ENCODE measurements around the gene FNBP1.

Gene FNBP1

DNA sequence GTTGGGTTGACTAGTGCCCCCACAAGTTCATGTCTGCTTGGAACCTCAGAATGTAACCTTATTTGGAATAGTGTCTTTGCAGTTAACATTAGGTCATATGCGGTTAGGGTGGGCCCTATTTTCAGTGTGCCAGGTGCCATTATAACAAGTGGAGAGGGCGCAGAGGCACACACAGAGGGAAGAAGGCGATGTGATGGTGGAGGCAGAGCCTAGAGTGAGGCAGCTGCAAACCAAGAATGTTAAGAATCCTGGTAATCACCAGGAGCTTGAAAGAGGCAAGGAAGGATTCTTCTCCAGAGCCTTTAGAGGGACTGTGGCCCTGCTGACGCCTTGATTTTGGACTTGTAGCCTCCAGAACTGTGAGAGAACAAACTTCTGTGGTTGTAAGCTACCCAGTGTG lies 21.6 kb upstream of the FNBP1 start:
- no peaks in the 10 kb centered on the region for H3K9me2 ChIP-seq (replicated peaks; ENCODE audit: control insufficient read depth, low read length)
- peaks cover 79% of the 10 kb centered on the region for H3K79me2 ChIP-seq (ENCODE audit: control insufficient read depth, low read length)
- no peak overlapping the region for H3K4me2 ChIP-seq (ENCODE audit: low read length)
- H3F3A ChIP-seq (ENCODE audit: control insufficient read depth, insufficient read depth) = no peaks in the 10 kb centered on the region
- peaks cover 18% of the 10 kb centered on the region for H3K4me1 ChIP-seq (ENCODE audit: control insufficient read depth, low read length)
- no peaks in the 10 kb centered on the region for H3K36me3 ChIP-seq (ENCODE audit: control insufficient read depth, low read length)
- H3K9me3 ChIP-seq (ENCODE audit: control insufficient read depth, insufficient read depth, low read length) = no peaks in the 10 kb centered on the region
- H3K27ac ChIP-seq (ENCODE audit: low read depth, low read length) = no peak overlapping the region
- TF ChIP-seq, protein P1, sequence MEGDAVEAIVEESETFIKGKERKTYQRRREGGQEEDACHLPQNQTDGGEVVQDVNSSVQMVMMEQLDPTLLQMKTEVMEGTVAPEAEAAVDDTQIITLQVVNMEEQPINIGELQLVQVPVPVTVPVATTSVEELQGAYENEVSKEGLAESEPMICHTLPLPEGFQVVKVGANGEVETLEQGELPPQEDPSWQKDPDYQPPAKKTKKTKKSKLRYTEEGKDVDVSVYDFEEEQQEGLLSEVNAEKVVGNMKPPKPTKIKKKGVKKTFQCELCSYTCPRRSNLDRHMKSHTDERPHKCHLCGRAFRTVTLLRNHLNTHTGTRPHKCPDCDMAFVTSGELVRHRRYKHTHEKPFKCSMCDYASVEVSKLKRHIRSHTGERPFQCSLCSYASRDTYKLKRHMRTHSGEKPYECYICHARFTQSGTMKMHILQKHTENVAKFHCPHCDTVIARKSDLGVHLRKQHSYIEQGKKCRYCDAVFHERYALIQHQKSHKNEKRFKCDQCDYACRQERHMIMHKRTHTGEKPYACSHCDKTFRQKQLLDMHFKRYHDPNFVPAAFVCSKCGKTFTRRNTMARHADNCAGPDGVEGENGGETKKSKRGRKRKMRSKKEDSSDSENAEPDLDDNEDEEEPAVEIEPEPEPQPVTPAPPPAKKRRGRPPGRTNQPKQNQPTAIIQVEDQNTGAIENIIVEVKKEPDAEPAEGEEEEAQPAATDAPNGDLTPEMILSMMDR (IDR thresholded peaks at IDR 0.05; ENCODE audit: low read depth, low read length, poor library complexity, severe bottlenecking) = no peak
- TF ChIP-seq EZH2phosphoT487 (IDR thresholded peaks at IDR 0.05; ENCODE audit: borderline replicate concordance, low read length) = no peak
- H4K20me1 ChIP-seq (ENCODE audit: control insufficient read depth, insufficient read depth, low read depth, low read length) = peaks cover 11% of the 10 kb centered on the region; the same call in 1 of the 2 replicates
- H3K4me3 ChIP-seq (ENCODE audit: low read length) = no peak overlapping the region
- H3K27me3 ChIP-seq (ENCODE audit: control insufficient read depth, low read length) = no peaks in the 10 kb centered on the region

- no peaks in the 10 kb centered on the region for H3K9me2 ChIP-seq (replicated peaks; ENCODE audit: control insufficient read depth, low read length)
- no peak overlapping the region for H3K27ac ChIP-seq (ENCODE audit: low read depth, low read length)
- H3F3A ChIP-seq (ENCODE audit: control insufficient read depth, insufficient read depth) = no peaks in the 10 kb centered on the region
- no peaks in the 10 kb centered on the region for H3K27me3 ChIP-seq (ENCODE audit: control insufficient read depth, low read length)
- peaks cover 11% of the 10 kb centered on the region; the same call in 1 of the 2 replicates for H4K20me1 ChIP-seq (ENCODE audit: control insufficient read depth, insufficient read depth, low read depth, low read length)
- peaks cover 3% of the 10 kb centered on the region; the same call in 1 of the 2 replicates for H3K36me3 ChIP-seq (ENCODE audit: control insufficient read depth, low read length)
- H3K4me1 ChIP-seq (ENCODE audit: control insufficient read depth, low read length) = peaks cover 18% of the 10 kb centered on the region
- TF ChIP-seq EZH2phosphoT487 (IDR thresholded peaks at IDR 0.05; ENCODE audit: borderline replicate concordance, low read length) = no peak
- TF ChIP-seq, protein P1 (IDR thresholded peaks at IDR 0.05; ENCODE audit: low read depth, low read length, poor library complexity, severe bottlenecking) = no peak
- H3K79me2 ChIP-seq (ENCODE audit: control insufficient read depth, low read length) = peaks cover 80% of the 10 kb centered on the region
- no peak overlapping the region for H3K4me3 ChIP-seq (ENCODE audit: low read length)
- no peak overlapping the region for H3K4me2 ChIP-seq (ENCODE audit: low read length)
- no peaks in the 10 kb centered on the region for H3K9me3 ChIP-seq (ENCODE audit: control insufficient read depth, insufficient read depth, low read length)
These were observed 19.8 kb upstream of the FNBP1 start for GRCh38 chr9:130062750-130063149.

DNA sequence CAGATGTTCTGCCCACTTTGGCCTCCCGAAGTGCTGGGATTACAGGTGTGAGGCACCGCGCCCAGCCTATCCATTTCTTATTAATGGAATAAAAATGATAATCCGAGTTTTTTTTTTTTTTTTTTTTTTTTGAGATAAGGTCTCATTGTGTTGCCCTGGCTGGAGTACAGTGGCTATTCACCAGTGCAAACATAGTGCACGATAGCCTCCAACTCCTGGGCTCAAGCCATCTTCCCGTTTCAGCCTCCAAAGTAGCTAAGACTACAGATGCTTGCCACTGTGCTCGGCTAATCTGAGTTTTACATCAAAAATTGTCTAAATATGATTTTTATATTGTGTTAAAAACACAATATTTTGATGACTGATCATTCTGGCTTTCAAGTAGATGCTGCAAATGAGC lies 17.3 kb upstream of the FNBP1 start:
- Histone ChIP-seq H3F3A (ENCODE audit: control insufficient read depth, insufficient read depth) (no peaks in the 10 kb centered on the region), H3K36me3 (ENCODE audit: control insufficient read depth, low read length) (peaks cover 3% of the 10 kb centered on the region; the same call in 1 of the 2 replicates), H3K9me3 (ENCODE audit: control insufficient read depth, insufficient read depth, low read length) (no peaks in the 10 kb centered on the region), H4K20me1 (ENCODE audit: control insufficient read depth, insufficient read depth, low read depth, low read length) (peaks cover 11% of the 10 kb centered on the region; the same call in 1 of the 2 replicates), H3K4me2 (ENCODE audit: low read length) (no peak overlapping the region), H3K4me3 (ENCODE audit: low read length) (no peak overlapping the region), H3K27ac (ENCODE audit: low read depth, low read length) (no peak overlapping the region), H3K4me1 (ENCODE audit: control insufficient read depth, low read length) (peaks cover 18% of the 10 kb centered on the region), H3K79me2 (ENCODE audit: control insufficient read depth, low read length) (peaks cover 78% of the 10 kb centered on the region), H3K9me2 (replicated peaks; ENCODE audit: control insufficient read depth, low read length) (no peaks in the 10 kb centered on the region), H3K27me3 (ENCODE audit: control insufficient read depth, low read length) (no peaks in the 10 kb centered on the region)
- TF ChIP-seq, protein P1 (IDR thresholded peaks at IDR 0.05; ENCODE audit: low read depth, low read length, poor library complexity, severe bottlenecking) = no peak
- no peak for TF ChIP-seq EZH2phosphoT487 (IDR thresholded peaks at IDR 0.05; ENCODE audit: borderline replicate concordance, low read length)

Measured in DOHH2 (cell line).